ENCODE data around the gene MARK2.

MARK2 gene

DNA sequence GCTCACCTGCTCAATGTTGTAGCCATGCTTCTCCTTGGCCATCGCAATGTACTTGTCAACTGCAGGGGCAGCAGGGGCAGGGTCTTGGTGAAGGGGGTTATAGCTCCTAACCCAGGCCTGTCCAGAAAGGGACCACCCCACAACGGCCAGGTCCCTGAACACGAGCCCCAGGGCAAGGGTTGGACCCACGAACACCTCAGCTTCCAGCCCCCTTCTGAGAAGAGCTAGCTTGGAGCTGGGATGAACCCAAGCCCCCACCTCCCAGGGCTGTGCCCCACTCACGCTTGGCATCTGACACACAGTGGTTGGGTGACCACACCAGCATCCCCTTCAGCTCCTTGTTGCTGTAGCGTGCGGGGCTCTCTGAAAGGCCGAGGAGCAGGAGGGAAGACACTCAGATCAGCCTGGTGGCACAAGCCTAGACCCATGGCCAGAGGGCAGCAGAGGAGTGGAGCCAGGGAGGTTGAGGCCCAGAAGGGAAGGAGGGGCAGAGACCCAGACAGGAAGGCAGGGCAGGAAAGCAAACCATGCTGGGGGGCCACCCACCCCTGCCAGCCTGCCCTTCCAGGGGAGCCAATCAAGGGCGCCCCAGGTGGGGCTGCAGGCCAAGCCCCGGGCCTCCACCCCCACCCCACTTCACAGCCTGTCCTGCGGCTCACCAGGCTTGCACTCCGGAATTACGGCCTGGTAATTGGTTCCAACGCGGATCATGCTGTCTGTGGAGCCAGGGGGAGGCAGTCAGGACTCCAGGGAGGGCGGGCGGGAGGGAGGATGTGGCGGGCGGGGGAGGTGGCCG is 76.2 kb downstream of the MARK2 start:
- in situ Hi-C loops (cut with HindIII; ENCODE audit: low pct_ligation_motif_present, low pct_unique_long_range_greater_than_20kb, low sequenced_read_pairs), result no loop called here
- no peak for DNase-seq

DNA sequence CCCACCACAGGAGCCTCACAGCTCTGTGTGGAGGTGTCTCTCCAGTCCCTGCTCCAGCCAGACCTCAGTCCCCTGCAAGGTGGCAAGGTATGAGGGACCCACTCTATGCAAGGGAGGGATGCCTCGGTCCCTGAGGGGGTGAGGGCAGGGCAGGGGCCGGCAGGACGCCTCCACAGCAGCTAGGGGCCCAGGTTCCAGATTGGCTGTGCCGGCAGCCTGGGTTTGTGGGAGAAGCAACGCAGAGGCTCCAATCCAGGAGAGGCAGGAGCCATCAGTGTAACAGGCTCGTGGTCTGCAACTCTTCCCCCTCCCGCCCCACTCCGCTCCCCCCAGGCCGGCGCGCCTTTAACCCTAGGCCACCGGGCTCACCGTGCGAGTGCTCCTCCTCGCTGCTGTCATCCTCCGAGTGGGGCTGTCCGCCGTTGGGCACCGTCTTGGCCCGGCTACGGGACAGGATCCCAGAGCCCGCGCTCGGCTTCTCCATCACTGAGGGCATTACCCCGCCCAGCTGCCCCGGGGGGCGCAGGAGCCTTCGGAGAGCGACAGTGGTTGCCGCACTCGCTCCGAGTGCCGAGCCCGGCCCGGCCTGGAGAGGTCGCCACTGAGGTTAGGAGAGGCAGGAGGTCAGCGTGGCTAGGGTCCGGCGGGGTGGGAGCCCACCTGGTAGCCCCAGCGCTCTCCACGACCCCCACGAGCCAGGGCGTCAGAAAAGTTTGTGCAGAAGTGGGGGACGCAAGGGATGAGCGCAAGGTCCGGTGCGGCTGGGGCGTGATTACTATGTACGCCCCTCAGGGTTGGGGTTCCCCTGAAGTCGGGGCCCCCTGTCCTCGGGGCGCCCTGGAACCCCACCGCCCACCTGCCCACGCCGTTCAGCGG is 77.3 kb downstream of the MARK2 start:
- DNase-seq, result peak; percentile 31
- in situ Hi-C loops (cut with HindIII; ENCODE audit: low pct_ligation_motif_present, low pct_unique_long_range_greater_than_20kb, low sequenced_read_pairs), result no loop called here

DNA sequence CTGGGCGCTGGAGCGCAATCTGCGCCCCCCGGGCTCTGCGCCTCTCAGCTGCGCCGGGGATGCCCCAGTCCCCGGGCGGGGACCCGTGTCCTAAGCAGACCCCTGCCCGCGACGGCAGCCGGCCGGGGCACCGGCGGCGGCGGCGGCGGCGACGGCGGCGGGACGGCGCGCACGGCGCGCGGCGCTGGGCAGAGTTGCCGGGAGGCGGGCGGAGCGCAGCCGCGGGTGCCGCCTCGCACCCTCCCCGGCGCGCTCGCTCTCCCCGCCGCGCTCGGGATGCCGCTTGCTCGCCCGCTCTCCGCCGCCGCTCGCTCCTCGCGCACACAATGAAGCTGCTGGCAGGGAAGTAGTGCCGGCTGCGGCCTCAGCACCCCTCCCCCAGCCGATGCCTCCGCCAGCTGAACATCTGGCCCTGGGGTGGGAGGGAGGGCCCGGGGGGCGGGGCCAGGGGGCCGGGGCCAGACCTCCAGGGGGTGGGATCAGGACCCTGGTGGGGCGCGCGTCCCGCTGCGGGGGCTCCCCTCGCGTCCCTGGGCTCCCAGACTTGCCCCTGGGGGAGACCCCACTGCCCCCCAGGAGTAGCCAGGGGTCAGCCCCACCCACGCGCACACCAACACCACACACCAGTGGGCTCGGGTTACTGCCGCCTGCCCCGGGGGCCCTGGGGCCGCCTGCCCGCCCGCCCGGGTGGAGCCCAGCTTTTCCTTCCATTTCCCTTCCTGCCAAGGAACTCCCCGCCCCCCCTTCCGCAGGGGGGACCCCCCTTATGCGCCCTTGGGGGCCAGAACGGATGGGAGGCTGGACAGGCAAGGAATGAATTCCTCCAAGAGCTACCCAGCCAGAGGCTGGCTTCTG is 78.2 kb downstream of the MARK2 start, which contains the start of gene RCOR2:
Gene RCOR2, minus strand, starts transcription at position 328 of the 855 bp plus-strand sequence. CDS start 708 bp downstream, outside the sequence.
- peak; percentile 67 for DNase-seq
- in situ Hi-C loops (cut with HindIII; ENCODE audit: low pct_ligation_motif_present, low pct_unique_long_range_greater_than_20kb, low sequenced_read_pairs), result no loop called here

DNA sequence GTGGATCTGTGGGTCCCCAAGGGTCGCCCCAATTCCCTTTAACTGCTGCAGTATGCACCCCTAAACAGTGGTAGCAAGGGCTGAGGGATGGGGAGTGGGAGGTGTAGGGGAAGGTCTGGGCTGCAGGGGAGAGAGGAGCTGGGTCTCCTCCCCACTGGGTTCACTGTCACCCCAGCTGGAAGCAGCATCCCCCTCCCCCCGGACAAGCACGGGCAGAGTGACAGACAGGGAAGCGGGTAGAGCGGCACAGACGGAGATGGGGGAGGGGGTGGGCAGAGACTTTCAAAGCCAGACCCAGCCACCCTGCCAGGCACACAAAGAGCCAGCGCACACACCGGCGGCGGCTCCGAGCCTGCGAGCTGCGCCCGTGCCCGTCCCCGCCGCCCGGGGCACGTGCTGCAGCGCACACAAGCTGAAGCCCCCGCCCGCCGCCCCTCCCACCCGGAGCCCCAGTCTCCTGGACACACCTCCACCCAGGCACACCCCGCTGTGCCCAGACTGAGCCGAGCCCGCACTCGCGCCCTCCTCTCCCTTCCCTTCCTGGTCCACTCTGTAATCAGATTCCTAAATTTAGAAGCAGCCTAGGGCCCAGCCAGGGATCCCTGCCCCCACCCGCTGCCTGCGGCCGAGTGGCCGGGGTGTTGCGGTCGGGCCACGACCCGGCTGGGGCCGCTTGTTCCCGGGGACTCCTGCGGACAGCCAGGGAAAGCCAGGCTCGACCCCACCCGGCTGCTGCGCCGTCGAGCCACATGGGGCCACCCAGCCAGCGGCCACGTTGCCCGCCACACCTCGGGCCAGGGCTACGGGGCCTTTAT is 79.0 kb downstream of the MARK2 start:
- DNase-seq, result no peak
- in situ Hi-C loops (cut with HindIII; ENCODE audit: low pct_ligation_motif_present, low pct_unique_long_range_greater_than_20kb, low sequenced_read_pairs), result no loop called here

DNA sequence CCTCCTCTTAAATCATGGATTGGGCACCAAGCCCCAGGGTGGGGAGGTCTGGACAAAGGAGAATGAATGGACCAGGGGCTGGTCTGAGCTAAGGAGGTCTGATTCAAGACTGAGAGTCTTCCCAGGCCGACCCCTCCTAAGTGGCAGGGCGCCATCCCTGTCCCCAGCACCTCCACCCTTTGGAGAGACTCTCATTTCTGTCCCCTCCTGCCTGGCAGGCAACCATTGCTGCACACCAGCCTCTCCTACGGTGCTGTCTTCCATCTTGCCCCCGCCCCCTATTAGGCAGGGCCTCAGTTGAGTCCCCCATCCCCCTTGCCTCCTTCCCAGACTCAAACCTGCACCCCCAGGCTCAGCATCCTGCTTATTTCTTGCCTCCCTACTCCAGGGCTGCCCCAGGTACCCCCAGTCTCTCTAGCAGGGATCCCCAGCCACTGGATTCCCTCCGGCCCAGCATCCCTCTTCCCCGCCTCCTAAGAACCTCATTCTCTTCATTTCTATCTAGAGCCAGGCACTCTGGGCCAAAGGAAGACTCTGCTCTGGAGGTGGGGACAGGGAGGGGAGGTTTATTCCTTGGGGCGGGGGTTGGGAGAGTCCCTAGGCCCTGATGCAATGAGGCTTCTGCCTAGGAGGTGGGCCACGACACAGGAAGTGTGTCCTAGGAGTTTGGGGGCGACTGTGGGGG is 79.7 kb downstream of the MARK2 start:
- no peak for DNase-seq
- in situ Hi-C loops (cut with HindIII; ENCODE audit: low pct_ligation_motif_present, low pct_unique_long_range_greater_than_20kb, low sequenced_read_pairs), result no loop called here

DNA sequence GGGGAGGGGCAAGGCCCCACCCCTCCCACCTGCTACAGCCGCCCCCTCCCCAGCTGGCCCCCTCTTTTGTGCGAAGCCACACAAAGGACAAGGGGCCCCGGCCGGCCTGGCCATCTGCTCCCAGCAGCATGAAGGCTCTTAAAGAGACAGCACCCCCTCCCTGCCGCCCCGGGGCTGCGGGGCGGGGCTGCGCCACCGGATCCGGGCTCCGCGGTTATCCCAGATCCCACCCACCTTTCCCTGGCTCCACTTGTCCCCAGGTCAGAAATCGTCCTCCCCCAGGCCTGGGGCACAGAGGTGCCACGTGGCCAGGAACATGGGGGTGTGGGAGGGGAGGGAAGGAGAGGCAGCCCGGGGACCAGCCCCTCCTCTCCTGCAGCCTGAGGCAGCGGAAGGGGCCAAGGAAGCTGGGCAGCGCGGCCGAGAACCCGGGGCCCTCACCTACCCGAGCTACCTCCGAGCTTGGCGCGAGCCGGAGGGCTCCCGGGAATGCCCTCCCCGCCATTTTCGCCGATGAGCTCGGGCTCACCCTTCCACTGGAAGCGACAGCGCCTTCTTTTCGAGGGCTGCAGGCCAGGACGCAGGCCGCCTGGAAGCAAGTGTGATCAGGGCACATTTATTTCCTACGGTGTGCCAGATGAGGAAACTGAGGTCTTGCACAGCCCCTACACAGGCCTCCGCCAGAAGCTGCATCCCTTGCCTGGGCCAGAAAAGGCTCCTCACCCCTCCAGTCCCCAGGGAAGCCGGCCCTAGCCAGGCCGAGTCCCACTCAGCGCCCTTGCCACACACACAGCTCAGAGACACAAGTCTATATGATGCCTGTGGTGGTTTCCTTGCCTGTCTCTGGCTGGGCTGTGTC is 80.6 kb downstream of the MARK2 start:
- no peak for DNase-seq

DNA sequence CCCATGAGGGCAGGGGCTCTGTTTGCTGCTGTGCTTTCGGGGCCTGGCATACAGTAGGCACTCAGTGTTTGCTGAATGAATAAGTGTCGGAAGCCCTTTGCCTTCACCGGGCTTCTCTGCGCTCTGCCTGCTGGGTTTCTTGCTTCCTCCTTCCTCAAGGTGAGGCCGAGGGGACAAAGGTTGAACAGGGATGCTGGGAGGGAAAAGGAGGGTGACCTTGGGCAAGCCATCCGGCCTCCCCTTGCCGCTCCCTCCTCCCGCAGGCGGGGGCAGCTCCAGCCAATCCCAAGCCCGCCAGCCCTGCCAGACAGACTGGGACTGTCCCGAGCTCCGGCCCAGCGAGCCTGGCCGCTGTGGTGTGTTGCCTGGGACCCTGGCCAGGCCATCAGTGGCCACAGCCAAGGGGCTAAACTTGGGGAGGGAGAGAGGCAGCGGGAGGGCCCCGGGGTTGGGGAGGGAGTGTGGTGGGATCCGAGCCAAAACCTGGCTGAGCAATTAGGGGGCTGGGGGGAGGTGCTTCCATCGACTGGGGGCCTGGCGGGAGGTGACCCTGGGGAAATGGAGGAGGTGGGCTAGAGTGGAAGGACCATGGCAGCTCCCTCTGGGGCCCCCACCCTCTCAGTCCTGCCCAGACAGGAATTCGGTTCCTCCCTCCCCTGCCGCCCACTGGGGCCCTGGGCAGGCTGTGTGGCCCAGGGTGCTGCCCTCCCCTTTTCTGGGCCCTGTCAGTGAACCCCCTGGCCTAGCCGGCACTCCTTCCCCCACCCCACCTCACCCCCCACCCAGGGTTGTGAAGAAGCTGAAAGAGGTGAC is 81.4 kb downstream of the MARK2 start:
- in situ Hi-C loops (cut with HindIII; ENCODE audit: low pct_ligation_motif_present, low pct_unique_long_range_greater_than_20kb, low sequenced_read_pairs), result no loop called here
- DNase-seq, result no peak

More for the DNA sequence above, 80.6 kb downstream of the MARK2 start:
- in situ Hi-C loops (cut with HindIII; ENCODE audit: low pct_ligation_motif_present, low pct_unique_long_range_greater_than_20kb, low sequenced_read_pairs), result no loop called here

DNA sequence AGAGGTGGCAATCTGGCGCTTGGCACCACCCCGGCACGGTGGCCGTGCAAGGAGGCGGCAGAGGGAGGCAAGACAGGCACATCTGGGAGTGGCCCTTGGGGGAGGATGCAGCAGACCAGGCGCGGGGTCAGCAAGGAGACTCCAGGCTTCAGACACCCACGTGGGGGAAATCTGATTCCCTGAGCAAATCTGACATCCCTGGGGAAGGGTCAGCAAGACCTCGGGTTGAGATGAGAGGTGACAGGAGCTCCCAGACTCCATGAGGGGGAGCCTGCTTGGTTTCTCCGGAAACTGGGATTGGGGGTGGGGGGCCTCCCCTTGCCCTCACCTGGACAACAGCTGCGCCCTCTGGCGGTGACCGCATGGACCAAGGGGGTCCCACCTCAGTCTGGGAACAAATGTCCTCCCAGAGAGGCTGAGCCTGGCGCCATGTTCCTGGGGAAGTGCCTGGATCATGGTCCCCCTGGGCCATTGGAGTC is 82.1 kb downstream of the MARK2 start:
- no peak for DNase-seq
- in situ Hi-C loops (cut with HindIII; ENCODE audit: low pct_ligation_motif_present, low pct_unique_long_range_greater_than_20kb, low sequenced_read_pairs), result no loop called here

DNA sequence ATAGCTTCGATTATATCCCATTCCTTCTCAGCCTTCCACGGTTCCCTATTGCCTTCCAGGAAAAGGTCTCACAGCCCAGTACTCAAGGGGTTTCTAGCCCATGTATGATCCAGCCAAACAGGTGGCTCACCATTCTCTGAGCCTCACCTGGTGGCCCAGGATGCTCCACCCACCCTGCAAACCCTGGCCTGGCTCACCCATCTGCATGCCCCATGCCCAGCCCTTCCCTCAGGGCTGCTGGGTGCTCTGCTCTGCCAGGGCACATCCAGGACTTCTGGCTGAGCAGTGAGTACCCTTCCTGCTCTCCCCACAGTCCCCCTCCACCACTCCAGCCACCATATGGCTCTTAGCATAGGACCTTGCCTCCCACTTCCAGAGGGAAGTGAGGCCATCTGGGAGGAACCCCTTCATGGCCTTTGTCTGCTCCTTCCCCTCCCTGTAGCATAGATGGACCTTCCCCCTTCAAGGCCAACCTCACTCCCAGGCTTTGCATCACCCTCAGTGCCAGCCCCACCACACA is 83.8 kb downstream of the MARK2 start:
- in situ Hi-C loops (cut with HindIII; ENCODE audit: low pct_ligation_motif_present, low pct_unique_long_range_greater_than_20kb, low sequenced_read_pairs), result no loop called here
- no peak for DNase-seq

DNA sequence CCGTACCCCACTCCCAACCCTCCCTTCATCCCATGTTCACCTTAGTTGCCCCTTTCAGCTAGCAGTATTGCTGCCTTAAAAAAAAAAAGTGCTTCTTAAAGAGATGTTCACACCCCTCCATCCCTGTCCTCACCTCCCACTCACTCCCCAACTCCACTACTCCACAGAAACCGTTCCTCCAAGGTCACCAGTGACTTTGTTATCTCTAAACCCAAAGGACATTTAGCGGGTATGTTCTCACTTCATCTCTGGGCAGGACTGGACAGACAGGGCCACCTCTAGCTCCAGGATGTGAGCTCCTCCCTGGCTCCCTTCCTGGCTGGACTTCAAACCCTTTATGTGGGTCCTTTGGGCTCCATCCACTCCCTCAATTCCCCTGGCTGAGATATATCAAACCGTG is 84.4 kb downstream of the MARK2 start:
- DNase-seq, result no peak
- in situ Hi-C loops (cut with HindIII; ENCODE audit: low pct_ligation_motif_present, low pct_unique_long_range_greater_than_20kb, low sequenced_read_pairs), result no loop called here

DNA sequence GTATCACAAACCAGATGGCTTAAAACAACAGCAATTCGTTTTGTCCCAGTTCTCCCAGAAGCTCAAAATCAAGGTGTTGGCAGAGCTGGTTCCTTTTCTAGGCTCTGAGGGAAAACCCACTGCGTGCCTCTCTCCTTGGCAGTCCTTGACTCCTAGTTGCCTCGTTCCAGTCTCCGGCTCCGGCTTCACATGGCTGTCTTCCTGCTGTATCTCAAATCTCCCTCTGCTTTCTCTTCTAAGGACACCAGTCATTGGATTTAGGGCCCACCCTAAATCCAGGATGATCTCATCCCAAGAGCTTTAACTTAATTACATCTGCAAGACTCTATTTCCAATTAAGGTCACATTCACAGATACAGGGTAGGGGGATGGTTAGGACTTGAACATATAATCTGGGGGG is 90.7 kb downstream of the MARK2 start:
- in situ Hi-C loops (cut with HindIII; ENCODE audit: low pct_ligation_motif_present, low pct_unique_long_range_greater_than_20kb, low sequenced_read_pairs), result no loop called here
- DNase-seq, result no peak

DNA sequence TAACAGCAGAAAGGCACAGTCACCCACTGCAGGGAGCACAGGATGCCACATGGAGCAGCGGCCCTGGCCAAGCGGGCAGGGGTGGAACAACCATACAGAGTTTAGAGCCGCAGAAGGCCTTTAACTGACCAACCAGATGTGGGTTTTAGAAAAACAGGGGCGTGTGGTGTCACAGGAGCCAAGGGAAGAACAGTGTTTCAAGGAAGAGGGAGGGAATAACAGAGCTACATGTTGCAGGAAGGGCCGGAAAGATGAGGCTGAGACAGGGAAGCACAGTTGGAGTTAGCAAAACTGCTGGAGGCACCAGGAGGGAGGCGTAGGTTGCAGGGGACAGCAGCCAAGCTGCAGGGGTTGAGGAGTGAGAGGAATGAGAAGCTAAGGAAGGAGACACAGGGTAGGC is 92.1 kb downstream of the MARK2 start:
- no peak for DNase-seq
- in situ Hi-C loops (cut with HindIII; ENCODE audit: low pct_ligation_motif_present, low pct_unique_long_range_greater_than_20kb, low sequenced_read_pairs), result no loop called here

DNA sequence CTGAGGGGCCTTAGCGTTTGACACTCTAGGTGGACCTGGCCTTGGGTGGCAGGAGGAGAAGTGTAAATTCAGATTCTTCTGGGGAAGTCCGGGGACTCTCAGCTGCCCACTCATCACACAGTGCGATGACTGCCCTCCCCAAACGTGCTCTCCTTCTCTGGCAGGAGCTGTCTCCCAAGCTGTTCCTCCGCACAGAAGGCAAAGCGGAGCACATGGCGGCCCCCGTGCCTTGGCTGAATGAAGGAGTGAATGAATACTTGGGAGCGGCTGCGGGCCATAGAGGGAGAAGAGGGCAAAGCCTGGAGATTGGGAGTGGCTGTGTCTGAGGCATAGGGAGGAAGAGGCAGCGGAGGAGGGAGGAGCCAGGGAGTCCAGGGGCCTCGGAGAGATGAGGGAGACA is 93.0 kb downstream of the MARK2 start:
- no peak for DNase-seq
- in situ Hi-C loops (cut with HindIII; ENCODE audit: low pct_ligation_motif_present, low pct_unique_long_range_greater_than_20kb, low sequenced_read_pairs), result no loop called here

DNA sequence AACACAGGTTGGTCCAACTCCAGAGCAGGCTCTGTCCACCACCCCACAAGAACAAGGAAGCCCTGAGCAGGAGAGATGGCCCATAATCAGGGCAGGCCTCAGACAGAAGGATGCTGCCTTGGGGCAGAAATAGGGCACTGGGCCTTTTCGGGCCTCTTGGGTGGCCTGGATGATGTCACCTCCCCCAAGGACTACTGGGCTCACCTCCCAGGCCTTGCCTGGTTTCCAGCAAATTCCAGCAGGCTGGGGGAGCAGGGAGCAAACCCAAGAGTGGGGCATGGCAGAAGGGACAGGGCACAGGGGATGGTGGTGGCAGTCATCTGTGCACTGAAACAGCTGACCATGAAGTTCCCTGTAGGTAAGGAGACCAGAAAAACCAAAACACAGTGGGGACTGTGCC is 94.5 kb downstream of the MARK2 start:
- no peak for DNase-seq
- in situ Hi-C loops (cut with HindIII; ENCODE audit: low pct_ligation_motif_present, low pct_unique_long_range_greater_than_20kb, low sequenced_read_pairs), result no loop called here

DNA sequence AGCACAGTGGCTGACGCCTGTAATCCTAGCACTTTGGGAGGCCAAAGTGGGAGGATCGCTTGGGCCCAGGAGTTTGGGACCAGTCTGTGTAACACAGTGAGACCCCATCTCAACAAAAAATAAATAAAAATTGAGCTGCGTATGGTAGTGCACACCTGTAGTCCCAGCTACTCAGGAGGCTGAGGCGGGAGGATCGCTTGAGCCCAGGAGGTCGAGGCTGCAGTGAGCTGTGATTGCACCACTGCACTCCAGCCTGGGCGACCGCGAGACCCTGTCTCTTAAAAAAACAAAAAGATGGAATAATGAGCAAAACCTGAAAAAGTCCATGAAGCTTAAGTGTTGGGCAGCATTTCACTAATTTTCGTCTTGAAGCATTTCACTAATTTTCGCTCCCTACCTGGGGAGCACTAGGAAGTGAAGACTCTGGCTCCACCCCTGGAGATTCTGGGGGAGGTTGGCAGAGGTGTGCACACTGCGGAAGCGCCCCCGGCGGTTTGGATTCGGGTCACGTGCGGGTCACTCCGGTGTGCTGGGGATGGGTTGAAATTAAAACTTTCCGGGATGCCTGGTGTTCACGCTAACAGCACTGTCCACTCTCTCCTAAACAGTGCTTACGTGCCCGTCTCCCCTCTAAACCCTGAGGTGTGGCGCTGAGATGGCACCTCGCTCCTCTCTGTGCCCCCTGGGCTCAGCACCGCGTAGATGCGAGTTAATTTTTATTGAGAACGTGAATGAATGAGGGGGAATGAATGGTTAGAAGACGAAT is 99.0 kb downstream of the MARK2 start:
- in situ Hi-C loops (cut with HindIII; ENCODE audit: low pct_ligation_motif_present, low pct_unique_long_range_greater_than_20kb, low sequenced_read_pairs), result no loop called here
- DNase-seq, result no peak
